Thyroid gland (tissue), 4 donors: ENCODE measurements around the gene LYZL2.
"Not testable (repeated sequence)": the region's sequence is repeated elsewhere in the genome, so short reads cannot be mapped to it uniquely, and the experiment has no call there.

Experiments used
- POLR2A ChIP-seq, 2 donors: fragments of 450-650 bp; IDR thresholded peaks; one replicate each; pipeline ENCODE4 v1.6.1; 2017; ENCODE audit warnings: antibody characterized with exemption in 2 of 2, mild to moderate bottlenecking in 2 of 2, moderate library complexity in 1 of 2
- TF ChIP-seq, protein P1 (sequence below), 6 experiments: fragments of 200-600 bp in 3 of 6; fragments of 450-650 bp in 3 of 6; sonication (generic) in 3 of 6; IDR thresholded peaks; one replicate each; pipeline ENCODE4 v1.5.1; 2016 to 2019; ENCODE audit warnings: antibody characterized with exemption in 6 of 6, mild to moderate bottlenecking in 2 of 6, inconsistent platforms in 1 of 6, moderate library complexity in 1 of 6

DNA sequence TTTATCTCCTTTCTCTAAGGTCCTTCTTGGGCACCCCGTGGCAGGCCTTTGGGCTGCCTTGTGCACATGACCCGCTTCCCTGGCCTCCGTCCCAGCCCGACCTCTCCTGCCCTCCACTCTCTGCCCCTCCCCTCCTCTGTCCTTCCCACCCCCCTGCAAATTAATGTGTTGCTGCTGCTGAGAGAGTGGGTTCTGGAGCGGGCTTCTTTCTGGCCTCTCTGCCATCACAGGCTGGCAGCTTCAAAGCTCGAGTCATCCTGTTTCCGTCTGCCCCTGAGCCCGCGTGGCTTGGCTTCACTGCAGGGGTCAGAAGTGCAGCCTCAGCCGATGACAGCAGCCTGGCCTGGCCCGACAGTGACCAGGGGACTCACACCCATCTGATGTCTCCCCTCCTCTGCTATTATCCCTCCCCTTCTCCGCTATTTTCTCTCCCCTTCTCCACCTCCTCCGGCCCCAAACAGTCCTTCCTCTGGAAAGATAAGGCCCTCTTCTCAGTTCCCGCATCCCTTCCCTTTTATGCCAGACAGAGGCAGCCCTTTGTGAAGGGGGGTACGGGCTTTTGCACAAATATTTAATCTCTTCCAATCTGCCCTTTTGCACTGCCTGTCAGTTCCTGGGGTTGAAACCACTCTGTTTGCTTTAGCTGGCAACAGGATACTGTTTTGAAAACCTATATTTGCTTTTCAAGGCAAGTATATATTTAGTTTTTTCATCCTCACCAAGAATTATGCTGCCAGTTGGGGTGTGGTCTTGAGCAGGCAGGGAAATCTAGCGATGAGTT lies 24.0 kb downstream of the LYZL2 start:
- TF ChIP-seq, protein P1, sequence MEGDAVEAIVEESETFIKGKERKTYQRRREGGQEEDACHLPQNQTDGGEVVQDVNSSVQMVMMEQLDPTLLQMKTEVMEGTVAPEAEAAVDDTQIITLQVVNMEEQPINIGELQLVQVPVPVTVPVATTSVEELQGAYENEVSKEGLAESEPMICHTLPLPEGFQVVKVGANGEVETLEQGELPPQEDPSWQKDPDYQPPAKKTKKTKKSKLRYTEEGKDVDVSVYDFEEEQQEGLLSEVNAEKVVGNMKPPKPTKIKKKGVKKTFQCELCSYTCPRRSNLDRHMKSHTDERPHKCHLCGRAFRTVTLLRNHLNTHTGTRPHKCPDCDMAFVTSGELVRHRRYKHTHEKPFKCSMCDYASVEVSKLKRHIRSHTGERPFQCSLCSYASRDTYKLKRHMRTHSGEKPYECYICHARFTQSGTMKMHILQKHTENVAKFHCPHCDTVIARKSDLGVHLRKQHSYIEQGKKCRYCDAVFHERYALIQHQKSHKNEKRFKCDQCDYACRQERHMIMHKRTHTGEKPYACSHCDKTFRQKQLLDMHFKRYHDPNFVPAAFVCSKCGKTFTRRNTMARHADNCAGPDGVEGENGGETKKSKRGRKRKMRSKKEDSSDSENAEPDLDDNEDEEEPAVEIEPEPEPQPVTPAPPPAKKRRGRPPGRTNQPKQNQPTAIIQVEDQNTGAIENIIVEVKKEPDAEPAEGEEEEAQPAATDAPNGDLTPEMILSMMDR (IDR thresholded peaks at IDR 0.05): not testable (repeated sequence)
- not testable (repeated sequence) for TF ChIP-seq POLR2A (IDR thresholded peaks at IDR 0.05)
